Occipital lobe (tissue), 2 donors: ENCODE data around the gene SH2D7. TPM values are rescaled to one million over a fixed set of nuclear protein-coding genes. Genes with fewer than 3 reads are reported as not detected.

ENCODE experiments used
- DNase-seq: peaks from one replicate; lab custom pipeline; 2025; lab: John Stamatoyannopoulos, UW
- total RNA-seq: library from RNA; depleted of rRNA; stranded (reverse); fragments of >200 nt; gene quantifications from one replicate; pipeline ENCODE4 v1.2.3, GENCODE V29; 2014

Gene SH2D7
- total RNA-seq, result not detected

- DNase-seq, result no peak
Measured at GRCh38 chr15:78092261-78093041, at the start of gene SH2D7. Gene SH2D7 (plus strand): TSS chr15:78092561. CDS start chr15:78092585, 24 bp downstream.

- DNase-seq, result no peak
Measured at GRCh38 chr15:78044407-78045155, 47.8 kb upstream of the SH2D7 start.

GRCh38 chr15:78045189-78045588 is 47.2 kb upstream of the SH2D7 start:
- no peak for DNase-seq

DNA sequence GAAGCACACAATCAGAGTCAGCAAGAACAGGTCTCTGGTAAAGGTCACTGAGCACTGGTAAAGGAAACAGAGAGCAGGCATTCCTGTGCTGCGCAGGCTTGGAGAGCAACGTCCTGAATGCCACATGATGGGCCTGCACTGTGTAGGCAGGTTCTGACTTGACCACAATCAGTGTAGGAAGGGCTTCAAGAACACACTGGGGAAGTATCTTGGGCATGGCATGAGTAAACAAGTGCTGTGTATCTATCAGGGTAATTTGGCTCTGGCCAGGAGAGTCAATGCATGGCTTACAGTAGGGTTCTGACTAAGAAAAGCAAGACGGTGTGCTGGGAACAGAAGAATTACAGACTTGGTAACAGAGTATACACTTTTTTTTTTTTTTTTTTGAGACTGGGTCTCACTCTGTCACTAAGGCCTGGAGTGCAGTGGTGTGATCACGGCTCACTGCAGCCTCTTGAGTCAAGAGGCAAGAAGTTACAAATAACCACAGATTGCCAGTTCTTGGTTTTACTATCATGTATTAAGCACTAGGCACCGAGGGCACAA is 45.5 kb upstream of the SH2D7 start:
- no peak for DNase-seq

DNA sequence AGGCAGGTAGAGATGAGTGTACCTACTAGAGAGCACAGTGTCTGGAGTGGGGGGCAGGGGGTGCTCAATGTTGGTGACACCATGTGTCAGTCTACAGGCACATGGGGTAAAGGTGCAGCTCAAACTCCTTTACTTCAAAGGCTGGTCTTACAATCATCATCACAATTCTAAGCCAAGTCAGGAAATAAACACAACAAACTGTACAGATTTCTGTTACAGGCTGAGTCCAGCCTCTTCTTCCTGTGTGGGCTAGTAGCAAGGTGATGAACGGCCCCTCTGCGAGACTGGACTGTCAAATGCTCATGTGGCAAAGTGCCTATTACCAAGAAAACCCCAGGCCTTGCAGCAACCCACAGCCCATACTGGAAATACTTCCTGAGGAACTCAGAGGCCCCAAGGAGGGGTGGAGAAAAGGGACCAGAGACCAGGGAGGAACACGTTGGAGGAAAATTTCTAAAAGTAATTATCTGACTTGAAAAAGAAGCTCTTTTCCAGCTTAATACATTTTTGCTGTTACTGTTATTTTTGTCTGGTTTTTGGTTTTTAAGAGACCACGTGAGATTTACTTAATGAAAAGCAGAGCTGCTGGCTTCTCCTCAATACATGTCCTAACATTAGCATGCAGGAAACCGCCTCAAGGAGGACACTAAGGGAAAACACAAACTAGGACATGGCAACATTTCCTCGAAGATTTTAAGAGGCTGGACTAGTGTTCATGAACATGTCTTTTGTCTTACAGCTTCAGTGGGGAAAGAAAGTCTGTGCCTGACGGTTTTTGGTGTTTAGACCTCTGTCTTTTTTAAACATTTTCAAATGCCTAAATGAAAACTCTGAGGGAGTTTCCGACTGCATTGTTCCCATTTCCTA is 44.4 kb upstream of the SH2D7 start:
- DNase-seq, result no peak

DNA sequence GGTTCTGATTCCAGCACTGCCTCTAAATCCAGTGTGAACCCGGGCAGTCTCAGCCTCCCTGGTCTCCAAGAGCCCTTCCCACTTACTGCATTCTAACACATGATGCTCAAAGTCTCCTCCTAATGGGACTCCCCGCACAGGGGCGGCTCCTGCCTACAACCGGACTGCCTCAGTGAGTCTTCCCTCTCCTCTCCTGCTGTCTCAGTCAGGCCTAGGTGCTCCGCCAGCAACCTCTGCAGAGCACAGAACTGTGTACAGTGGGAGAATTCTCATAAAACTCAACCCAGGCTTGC is 43.8 kb upstream of the SH2D7 start:
- DNase-seq, result no peak

DNA sequence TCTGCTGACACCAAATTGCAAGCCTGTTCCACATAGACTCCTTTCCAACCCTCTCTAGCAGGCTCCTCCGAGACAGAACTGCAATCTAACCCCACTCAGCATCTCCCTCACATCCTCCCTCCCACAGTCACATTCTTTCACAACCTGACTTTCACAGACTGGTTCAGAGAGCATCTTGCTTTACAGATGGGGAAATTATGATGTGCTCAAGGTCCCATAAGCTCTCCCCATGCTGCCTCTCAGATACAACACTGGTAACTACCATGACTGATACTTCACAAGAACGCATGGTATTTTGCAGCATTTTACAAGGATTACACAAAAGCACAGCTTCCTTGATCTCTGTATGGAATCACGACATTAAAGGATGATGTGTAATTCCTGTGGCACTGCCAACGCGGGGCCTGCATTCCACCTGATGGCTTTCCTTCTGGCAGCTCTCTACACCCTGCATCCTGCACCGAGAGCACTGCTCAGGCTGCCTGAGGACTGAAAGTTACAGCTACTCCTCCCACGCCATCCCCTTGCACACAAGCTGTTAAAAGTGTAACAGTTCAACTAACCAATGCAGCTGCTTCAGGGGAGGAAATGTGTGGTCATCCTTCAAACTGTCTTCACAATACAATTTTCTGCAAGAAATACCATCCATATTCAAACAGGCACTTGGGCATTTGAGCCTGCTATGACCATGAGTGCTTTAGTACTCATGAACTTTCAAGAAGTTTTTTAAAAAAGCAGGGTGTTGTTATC is 42.5 kb upstream of the SH2D7 start:
- DNase-seq, result peak; percentile 52

DNA sequence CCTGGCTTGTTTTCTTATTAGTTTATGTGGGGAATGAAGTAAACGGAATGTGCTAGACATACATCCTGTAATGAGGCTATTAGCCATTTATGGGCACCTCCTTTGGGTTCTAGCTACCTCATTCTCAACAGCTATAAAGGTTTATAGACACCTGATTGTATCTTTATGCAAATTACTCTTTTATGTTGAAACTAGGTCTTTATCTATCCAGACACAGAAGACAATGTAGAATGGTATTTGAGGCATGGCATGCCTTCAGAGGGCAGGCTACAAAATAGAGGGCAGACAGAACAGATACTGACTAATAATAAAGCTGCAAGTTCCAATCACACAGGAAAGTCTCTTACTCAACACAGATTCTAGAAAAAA is 41.9 kb upstream of the SH2D7 start:
- DNase-seq, result no peak

GRCh38 chr15:78050826-78051225 is 41.5 kb upstream of the SH2D7 start:
- DNase-seq, result no peak

DNA sequence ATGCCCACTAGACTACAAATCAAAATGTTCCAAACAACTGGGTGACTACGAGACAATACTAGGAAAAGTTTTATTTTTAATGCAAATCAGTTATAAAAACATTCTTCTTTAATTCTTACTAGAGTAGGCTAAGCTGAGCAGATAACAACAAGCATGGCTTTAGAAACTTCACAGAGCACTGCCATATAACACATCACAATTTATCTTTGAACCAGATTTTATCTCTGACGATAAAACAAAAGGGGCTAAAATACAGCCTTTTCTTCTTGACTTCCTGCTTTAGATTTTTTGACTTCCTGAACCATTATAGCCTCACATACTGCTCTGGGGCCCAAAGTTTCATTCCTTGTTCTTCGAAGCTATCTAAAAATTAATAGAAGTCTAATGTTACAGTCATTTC is 40.8 kb upstream of the SH2D7 start:
- no peak for DNase-seq

- no peak for DNase-seq
Measured at GRCh38 chr15:78052001-78052401, 40.4 kb upstream of the SH2D7 start.

- DNase-seq, result no peak
Measured at GRCh38 chr15:78052545-78052944, 39.8 kb upstream of the SH2D7 start.

DNA sequence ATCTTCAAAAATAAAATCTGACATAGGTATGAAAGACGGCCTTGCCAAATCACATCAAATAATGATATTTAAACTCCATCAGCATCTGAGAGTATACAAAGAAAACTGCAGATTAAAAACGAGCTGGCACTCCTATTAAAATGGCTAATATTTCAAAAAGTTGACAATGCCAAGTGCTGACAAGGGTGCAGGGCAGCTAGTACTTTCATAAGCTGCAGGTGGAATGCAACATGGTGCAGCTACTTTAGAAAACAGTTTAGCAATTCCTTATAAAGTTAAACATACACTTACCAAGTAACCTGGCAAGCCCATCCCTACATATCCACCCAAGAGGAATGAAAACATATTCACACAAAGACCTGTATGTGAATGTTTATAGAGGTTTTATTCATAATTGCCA is 37.8 kb upstream of the SH2D7 start:
- DNase-seq, result no peak

DNA sequence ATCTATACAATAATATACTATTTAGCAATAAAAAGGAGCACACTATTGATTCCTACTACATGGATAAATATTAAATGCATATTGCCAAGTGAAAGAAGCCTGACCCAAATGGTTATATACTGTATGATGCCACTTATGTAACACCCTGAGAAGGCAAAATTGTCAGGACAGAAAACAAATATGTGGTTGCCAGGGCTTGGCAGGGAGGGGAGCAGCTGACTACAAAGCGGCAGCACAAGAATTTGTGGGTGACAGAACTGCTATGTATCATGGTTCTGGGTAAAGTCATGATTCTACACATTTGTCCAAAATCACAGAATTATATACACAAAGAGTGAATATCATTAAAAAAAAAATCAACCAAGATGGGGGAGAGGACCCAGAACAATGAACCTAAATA is 37.4 kb upstream of the SH2D7 start:
- DNase-seq, result no peak

DNA sequence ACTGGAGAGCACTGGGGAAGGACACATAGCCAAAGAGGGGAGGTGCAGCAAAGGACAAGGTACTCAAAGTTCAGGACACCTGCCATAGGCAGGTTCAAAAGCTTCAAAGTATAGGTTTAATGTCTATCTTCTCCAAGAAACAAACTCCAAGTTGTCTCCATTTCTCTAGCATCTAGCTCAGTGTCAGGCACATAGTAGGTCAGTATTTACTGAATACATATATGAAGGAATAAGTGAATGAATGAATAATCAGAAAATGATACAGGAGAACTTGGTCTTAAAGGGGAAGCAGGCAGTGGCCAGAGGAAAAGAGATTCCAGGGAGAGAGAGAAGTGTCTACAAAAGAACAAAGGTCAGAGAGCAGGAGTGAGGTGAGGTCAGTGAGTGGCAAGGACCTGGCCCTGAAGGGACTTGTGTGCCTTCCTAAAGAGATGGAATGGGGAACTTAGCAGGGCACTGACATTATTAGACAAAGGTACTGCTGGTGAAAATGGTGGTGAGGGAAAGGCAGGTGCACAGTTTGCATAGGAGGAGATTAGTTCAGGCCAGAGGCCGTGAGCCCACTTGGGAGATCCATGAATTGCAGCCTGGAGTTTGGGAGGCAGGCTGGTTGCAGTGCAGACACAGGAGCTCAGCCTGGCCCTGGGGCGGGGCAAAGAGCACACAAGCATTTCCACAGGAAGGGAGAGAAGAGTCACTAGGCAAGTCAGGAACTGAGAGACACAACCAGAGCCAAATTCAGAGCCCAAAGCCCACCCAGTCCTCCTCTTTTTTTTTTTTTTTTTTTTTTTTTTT is 36.2 kb upstream of the SH2D7 start:
- DNase-seq, result no peak

GRCh38 chr15:78056714-78057269 is 35.6 kb upstream of the SH2D7 start:
- DNase-seq, result no peak

GRCh38 chr15:78057803-78058202 is 34.6 kb upstream of the SH2D7 start:
- DNase-seq, result no peak

GRCh38 chr15:78058401-78058935 is 33.9 kb upstream of the SH2D7 start:
- no peak for DNase-seq

DNA sequence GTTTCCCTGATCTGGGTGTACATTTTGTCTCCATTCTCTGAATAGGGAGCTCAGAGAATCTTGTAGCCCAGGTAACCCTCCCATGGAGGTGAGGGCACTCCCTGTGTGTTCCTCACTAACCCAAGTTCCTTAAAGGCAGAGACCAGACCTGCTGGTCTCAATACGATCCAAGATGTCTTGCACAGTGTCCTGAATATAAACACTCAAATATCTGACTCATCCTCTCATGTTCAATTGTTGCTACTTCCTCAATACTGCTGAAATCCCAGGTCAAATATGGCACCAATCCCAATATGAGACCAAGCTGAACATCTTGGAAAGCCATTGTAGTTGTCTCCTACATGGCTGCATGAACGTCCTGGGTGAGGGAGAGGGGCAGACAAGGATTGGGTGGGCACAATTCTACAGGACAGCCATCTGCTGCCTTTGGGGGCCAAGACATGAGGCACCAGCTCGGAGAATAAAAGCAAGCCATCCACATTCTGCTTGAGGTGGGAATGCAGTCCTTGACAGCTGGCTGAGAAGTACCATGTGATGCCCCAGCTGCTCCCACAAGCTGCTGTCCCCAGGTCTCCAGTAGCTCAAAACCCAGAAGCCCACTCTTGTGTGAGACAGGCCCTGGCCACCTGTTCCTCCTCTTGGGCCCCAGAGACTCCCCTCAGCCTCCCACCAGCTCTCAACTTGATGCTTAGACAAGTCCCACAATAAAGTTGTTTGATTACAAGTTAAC is 33.1 kb upstream of the SH2D7 start:
- no peak for DNase-seq
